T-helper 1 cell treated with Interleukin-12 subunit alpha and Interleukin-12 subunit beta and Interleukin-4 antibody, amounts not matched to agents 30 ng/mL and 1 ng/mL, for 36 hours (primary cell): ENCODE measurements around the gene MAGEC1. TPM values are rescaled to one million over a fixed set of nuclear protein-coding genes. Genes with fewer than 3 reads are reported as not detected.

Experiments
- total RNA-seq: library from RNA; stranded (reverse); gene quantifications from 2 replicates; pipeline ENCODE4 v1.2.3, GENCODE V29; 2022

MAGEC1 gene
- total RNA-seq, 1 donor from 2014 or later = not detected

Other genes with a start within 250 kb of the MAGEC1 start
- not detected in 2 replicates for gene SPANXD, start 205.2 kb upstream of the MAGEC1 start, total RNA-seq
- gene MAGEC3, start 65.6 kb upstream of the MAGEC1 start, total RNA-seq = not detected in 2 replicates